Measurements from ENCODE around the gene CCDC71L.
A peak's percentile ranks its signal among the peaks of the same experiment; 100 is the strongest.

CCDC71L gene

GRCh38 chr7:106659963-106660861 is 746 bp downstream of the CCDC71L start:
- peak overlapping the region; percentile 69 for H3K27ac ChIP-seq (ENCODE audit: low read length)
- H3K9ac ChIP-seq (ENCODE audit: low read length) = peak overlapping the region; percentile 95
- H2AFZ ChIP-seq (ENCODE audit: low read depth, low read length) = no peak overlapping the region; the same call in 1 of the 2 replicates
- peaks cover 14% of the 10 kb centered on the region for H3K36me3 ChIP-seq (replicated peaks; ENCODE audit: low read depth, low read length)
- H4K20me1 ChIP-seq (ENCODE audit: insufficient read depth, low read length) = no peaks in the 10 kb centered on the region; the same call in 1 of the 2 replicates
- H3K4me3 ChIP-seq (ENCODE audit: low read length) = peak overlapping the region; percentile 95
- TF ChIP-seq CTCF (IDR thresholded peaks at IDR 0.05; ENCODE audit: low read depth, low read length) (peak; percentile 80), EZH2phosphoT487 (IDR thresholded peaks at IDR 0.05; ENCODE audit: low read depth) (no peak)
- H3K4me2 ChIP-seq (ENCODE audit: low read length) = peak overlapping the region; percentile 91
- no peaks in the 10 kb centered on the region for H3K9me3 ChIP-seq (ENCODE audit: insufficient read depth, low read length)
- H3K79me2 ChIP-seq (ENCODE audit: low read length) = peaks cover 22% of the 10 kb centered on the region
- no peaks in the 10 kb centered on the region for H3K27me3 ChIP-seq (ENCODE audit: low read depth, low read length)
- peaks cover 24% of the 10 kb centered on the region for H3K4me1 ChIP-seq (ENCODE audit: low read length)

- Histone ChIP-seq H3K36me3 (replicated peaks; ENCODE audit: low read depth, low read length) (peaks cover 14% of the 10 kb centered on the region), H4K20me1 (ENCODE audit: insufficient read depth, low read length) (no peaks in the 10 kb centered on the region; the same call in 1 of the 2 replicates), H3K27me3 (ENCODE audit: low read depth, low read length) (no peaks in the 10 kb centered on the region), H3K27ac (ENCODE audit: low read length) (peak overlapping the region; percentile 69), H3K4me3 (ENCODE audit: low read length) (peak overlapping the region; percentile 95), H3K4me1 (ENCODE audit: low read length) (peaks cover 24% of the 10 kb centered on the region), H3K9me3 (ENCODE audit: insufficient read depth, low read length) (no peaks in the 10 kb centered on the region), H3K4me2 (ENCODE audit: low read length) (peak overlapping the region; percentile 91), H3K9ac (ENCODE audit: low read length) (peak overlapping the region; percentile 95), H3K79me2 (ENCODE audit: low read length) (peaks cover 22% of the 10 kb centered on the region), H2AFZ (ENCODE audit: low read depth, low read length) (no peak overlapping the region)
- TF ChIP-seq EZH2phosphoT487 (IDR thresholded peaks at IDR 0.05; ENCODE audit: low read depth) = no peak
Measured at GRCh38 chr7:106659166-106659962, 1.6 kb downstream of the CCDC71L start.

DNA sequence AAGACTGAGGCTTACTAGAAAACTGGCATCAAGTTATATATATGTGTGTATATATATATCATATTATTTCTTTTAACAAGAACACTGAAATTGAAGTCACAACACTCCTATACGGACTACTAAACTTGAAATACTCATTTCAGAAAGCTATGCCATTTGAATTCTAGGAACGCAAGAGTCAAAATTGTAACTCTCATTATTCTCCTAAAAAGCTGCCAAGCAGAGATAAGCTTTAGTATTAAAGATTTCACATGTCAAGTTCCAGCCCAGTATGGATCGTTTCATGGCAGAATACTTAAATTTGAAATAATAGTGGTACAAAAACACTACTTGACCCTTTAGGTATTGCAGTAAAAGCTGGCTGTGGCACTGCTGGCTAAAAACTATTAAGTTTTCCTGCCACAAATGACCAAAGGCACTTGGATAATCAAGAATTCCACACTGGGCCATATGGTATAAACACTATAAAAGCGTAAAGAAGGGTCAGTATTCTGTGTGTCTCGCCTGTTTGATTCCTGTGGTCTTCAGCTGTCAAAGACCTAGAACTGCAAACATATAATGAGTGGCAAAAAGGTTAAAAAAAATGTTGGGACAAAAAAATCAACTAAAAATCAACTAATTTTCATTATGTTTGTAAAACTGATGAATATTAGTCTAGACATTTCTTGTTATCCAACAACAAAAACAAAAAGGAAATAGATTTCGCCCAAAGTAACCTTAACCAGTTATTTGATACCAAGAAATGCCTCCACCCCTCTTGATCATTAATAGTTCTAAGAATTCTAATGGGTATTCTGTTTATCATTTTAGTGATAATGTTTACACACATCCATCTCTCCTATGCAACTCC is 2.4 kb downstream of the CCDC71L start:
- peak overlapping the region; percentile 95 for H3K9ac ChIP-seq (ENCODE audit: low read length)
- peak overlapping the region; percentile 95 for H3K4me3 ChIP-seq (ENCODE audit: low read length)
- H2AFZ ChIP-seq (ENCODE audit: low read depth, low read length) = no peak overlapping the region
- H3K4me2 ChIP-seq (ENCODE audit: low read length) = peak overlapping the region; percentile 91
- H3K79me2 ChIP-seq (ENCODE audit: low read length) = peaks cover 22% of the 10 kb centered on the region
- peaks cover 14% of the 10 kb centered on the region for H3K36me3 ChIP-seq (replicated peaks; ENCODE audit: low read depth, low read length)
- peaks cover 24% of the 10 kb centered on the region for H3K4me1 ChIP-seq (ENCODE audit: low read length)
- no peaks in the 10 kb centered on the region; the same call in 1 of the 2 replicates for H4K20me1 ChIP-seq (ENCODE audit: insufficient read depth, low read length)
- no peaks in the 10 kb centered on the region for H3K27me3 ChIP-seq (ENCODE audit: low read depth, low read length)
- no peaks in the 10 kb centered on the region for H3K9me3 ChIP-seq (ENCODE audit: insufficient read depth, low read length)
- H3K27ac ChIP-seq (ENCODE audit: low read length) = no peak overlapping the region
- TF ChIP-seq CTCF (IDR thresholded peaks at IDR 0.05; ENCODE audit: low read depth, low read length) (no peak), EZH2phosphoT487 (IDR thresholded peaks at IDR 0.05; ENCODE audit: low read depth) (no peak)

Data from OCI-LY3 (cell line).